NCI-H345 (cell line): ENCODE data around the gene SAMD5.
"Not testable (repeated sequence)": the region's sequence is repeated elsewhere in the genome, so short reads cannot be mapped to it uniquely, and the experiment has no call there.

Source experiments
- DNase-seq: peaks from one replicate; lab custom pipeline; 2025; lab: John Stamatoyannopoulos, UW

Gene SAMD5

DNA sequence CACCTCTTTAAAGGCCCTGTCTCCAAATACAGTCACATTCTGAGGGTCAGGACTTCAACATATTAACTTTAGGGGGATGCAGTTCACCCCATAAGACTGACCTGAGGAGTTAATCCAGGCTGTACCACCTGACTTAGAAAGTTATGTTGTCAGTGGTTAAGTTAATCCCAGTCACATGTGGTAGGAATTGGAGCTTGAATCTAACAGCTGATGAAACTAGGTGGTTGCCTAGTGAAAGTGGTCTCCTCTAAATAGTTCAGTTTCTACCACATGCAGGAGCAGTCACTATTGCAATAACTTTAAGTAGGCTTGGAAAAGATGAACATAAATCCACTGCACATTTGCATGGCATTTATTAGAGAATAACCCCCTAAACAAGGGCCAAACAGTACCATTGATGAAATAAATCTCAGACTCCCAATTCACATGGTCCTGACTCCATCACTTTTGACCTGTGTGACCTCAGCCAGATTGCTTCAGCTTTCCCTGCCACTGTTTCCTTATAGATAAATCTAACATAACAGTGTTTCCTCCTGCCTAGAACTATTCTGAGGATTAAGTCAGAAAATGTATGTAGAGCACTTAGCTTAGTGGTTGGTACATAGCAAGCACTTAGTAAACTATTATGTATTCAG is 20.1 kb downstream of the SAMD5 start:
- DNase-seq, result no peak

DNA sequence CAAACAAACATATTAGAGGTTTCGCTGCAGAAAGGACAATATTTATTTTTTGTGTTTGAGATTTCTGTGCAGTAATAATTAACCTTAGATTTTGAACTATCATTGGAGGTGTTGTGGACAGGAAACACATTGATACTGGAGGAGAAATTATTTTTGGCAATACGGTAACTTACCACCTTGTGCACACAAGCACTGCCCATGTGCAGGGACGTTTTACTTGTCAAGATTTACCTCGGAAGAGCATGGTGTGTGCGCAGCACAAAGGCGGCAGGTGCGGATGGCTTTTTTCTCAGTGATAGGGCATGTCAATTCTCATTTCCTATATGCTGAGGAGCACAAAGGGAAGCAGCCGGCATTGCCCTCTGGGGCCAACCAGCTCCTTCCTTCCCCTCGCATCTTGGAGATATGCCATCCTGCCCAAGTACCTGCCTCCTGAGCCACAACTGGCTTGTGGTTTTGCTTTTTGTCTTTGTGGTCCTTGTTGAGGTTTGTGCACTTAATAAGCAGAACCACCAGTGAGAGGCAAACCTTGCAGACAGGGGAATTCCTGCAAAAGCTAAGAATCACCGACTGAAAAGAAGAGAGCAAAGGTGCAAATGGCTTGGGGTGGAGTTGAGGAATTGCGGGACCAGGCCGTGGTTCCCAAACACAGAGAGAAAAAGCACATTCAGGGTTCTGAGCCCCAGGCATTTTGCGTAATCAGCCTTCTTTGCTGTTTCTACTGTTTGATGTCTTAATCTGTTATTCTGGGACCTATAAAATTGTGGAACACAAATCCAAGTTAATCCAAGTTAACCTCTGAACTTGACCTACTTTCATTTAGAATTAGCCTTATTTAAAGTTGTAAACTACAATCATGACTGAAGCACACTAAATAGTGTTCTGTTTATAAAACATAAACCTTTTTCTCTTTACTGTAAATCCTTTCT is 21.9 kb downstream of the SAMD5 start:
- no peak for DNase-seq

DNA sequence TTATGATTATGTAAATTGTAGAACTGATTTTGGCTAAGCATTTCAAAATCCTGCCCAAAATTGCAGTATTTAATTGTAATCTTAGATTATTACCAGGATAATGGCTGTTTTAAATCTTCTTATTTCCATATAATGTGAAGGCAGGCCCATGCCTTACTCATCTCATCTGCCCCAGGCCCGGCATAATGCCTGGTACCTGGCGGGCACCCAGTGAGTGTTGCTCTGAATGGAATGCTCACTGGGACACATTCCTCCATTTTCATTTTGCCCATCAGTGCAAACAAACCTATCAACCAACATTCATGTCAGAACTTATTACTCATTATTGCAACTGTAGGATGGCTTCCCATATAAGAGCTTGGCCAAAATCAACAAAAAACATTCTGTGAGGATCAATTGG is 22.8 kb downstream of the SAMD5 start:
- no peak for DNase-seq

DNA sequence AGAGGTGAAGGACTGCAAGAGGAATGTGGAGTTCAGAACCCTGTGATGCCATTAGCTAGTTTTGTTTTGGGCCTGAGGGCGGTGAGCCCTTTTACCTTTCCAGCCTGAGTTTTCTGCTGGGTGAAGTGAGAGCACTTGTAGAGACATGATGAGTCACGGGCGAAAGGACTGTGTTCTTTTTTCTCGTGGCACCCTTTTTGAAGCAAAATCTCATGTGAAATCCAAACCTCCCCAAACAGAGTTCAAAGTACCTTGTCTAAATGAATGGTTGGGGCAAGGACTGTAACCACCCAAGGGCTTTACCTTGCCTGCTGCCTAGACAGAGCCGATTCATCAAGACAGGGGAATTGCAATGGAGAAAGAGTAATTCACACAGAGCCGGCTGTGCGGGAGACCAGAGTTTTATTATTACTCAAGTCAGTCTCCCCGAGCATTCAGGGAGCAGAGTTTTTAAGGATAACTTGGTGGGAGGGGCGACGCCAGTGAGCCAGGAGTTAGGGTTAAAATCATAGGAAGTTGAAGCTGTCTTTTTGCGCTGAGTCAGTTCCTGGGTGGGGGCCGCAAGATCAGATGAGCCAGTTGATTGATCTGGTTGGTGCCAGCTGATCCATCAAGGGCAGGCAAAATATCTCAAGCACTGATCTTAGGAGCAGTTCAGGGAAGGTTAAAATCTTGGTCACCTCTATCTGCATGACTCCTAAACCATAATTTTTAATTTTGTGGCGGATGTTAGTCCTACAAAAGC is 25.8 kb downstream of the SAMD5 start:
- no peak for DNase-seq

DNA sequence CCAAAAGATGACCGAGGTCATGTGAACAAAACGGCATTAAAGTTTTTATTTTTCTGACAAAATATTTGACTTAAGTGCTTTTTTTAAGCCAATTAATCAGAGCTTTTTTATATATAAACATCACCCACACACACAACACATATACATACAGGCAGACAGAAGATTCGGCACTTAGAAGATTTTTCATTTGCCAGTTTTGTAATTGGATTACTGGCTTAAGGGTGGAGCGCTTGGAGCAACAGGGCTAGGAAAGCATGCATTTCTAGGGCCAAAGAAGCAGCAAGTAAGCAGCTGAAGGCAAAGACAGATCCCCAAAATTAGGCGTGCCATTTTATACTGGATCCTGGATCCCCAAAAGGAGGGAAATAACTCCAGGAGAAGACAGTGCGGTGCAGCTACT is 30.3 kb downstream of the SAMD5 start:
- no peak for DNase-seq

DNA sequence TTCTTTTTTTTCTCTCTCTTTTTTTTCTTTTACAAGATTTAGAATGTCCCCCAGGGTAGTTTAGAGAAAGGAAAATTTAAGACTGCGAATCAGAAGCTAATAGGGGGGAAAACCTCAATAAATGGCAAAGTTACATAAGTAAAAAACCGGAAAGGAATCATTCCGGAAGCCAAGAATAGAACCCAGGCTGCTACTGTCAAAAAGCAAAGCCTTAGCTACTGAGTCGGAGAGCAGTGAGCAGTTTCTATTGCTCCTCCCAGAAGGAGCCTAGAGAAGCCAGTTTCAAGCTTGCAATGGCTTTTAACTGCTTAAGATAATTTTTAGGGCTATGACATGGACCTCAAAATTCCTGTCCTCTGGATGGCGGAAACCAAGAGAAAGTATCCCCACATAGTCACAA is 31.6 kb downstream of the SAMD5 start:
- no peak for DNase-seq

DNA sequence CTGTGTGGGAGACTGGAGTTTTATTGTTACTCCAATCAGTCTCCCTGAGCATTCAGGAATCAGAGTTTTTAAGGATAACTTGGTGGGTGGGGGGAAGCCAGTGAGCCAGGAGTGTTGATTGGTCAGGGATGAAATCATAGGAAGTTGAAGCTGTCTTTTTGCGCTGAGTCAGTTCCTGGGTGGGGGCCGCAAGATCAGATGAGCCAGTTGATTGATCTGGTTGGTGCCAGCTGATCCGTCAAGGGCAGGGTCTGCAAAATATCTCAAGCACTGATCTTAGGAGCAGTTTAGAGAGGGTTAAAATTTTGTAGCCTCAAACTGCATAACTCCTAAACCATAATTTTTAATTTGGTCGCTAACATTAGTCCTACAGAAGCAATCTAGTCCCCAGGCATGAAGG is 33.9 kb downstream of the SAMD5 start:
- DNase-seq, result not testable (repeated sequence)

DNA sequence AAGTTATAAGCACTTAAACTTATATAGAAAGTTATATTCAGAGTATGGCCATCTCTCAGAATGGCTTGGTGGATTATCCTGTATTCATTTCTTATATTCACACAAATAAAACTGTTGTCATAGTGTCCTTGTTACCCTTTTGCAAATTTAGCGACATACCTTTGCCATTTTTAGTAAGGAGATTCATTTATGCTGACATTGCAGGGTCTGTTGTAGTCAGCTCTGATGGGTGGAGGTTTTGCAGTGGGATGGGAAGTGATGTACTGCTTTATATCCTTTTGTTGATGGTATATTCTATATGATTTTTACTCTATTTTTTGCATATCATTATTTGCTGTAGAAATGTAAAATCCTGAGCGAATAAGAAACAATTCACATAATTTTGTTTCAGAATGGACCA is 35.9 kb downstream of the SAMD5 start:
- no peak for DNase-seq

DNA sequence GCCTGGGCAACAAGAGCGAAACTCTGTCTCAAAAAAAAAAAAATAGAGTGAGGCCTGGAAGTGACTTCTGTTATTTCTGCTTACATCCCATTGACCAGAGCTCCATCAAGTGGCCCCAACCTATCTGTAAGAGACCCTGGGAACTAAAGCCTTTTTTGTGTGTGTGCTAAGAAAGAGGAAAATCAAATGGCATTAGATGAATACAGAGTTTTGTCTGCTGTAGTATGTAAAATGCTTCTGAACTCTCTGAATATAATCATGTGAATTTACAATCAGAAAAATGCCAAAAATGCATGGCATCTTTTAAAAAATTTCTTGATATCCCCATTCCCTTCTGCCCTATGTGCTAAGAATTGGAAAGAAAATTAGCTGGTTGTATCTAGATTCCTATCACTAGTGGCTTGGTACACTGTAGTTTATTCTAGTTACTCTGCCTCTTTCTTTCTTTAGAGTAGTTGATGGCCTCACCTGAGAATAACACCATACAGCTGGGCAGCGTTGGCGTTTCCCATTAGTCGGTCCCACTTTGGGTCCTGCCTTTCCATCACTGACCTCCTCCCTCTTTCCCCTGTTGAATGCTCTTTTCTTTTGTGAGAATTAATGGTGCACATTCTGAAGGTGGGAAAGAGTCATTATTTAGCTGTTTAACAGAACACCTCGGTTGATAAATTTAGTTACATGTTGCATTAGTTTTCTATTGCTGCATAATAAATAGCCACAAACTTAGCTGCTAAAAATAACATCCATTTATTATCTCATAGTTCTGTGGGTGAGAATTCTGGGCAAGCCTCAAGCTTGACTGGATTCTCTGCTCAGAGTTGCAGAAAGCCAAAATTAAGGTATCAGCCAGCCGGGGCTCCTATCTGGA is 38.2 kb downstream of the SAMD5 start:
- no peak for DNase-seq

DNA sequence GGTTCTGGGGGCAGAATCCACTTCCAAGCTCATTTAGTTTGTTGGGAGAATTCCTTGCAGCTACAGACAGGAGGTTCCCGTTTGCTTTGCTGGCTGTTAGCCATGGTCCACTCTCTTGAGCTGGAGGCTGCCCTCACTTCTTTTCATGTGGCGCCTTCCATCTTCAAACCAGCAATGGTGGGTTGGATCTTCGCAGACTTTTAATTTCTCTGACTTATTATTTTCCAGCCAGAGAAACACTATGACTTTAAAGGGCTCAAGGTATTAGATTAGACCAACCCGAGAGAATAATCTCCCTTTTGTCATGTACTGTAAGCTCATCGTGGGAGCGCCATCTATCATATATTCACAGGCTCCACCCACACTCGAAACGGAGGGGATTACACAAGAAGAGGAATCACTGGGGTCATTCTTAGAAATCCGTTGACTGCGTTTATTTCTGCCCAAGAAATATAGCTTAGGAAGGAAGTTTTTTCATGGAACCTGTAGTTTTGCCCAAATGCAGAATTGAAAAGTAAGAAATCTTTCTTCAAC is 38.9 kb downstream of the SAMD5 start:
- DNase-seq, result no peak

DNA sequence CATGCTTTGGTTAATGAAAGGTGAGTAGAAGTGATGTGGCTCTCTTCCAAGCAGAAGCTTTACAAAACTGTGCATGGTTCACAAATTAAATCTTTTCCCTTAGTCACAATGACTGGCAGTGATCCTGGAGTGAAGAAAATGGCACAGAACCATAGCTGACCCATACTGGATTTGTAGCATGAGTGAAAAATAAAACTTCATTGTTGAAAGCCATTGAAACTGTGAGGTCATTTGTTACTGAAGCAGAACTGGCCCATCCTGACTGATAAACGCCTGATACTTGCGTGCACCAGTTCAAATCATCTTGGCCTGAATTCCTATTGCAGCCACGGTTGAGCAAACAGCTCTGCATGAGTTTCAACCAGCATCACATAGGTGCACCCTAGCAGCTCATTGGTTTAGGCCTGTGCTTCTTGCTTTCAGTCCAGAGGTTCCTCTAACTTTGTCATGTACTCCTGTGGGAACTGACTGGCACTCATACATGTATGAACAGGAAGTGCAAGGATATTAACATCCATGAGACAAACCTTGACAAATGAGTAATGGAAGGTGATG is 40.5 kb downstream of the SAMD5 start:
- no peak for DNase-seq

DNA sequence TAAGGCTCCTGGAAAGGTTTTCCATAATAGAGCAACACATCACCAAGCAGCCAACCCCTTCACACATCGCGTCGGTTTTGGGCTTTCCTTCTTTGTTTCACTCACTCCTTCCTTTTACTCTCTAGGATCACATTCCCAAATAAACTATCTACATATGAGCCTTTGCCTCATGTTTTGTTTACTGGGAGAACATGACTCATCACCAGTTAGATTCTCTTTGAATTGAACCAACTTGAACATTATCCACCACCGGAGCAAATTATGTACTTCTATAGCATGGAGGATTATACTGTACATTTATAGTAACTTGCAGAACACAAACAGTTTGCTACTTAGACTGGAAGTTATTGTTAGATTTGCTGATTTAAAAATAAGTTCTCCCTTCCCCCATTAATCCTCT is 41.0 kb downstream of the SAMD5 start:
- DNase-seq, result no peak

DNA sequence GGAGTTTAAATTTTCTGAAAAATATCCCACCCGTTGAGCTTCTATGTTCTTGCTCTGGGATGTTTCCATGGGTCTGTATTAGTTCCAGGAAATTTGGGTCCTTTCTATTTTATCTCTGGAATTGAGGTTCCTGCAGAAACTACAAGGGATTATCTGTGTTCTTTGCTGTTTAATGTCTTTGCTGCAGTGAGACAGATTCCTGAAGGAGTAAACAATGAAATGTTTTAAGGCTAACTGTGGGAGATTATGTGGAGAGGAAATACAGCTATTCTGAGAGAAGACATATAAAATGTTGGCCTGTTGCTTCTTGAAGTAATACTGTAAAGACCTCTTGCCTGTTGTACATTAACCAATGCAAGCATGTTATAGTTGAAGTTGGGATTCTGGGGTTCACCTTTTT is 43.5 kb downstream of the SAMD5 start:
- no peak for DNase-seq

DNA sequence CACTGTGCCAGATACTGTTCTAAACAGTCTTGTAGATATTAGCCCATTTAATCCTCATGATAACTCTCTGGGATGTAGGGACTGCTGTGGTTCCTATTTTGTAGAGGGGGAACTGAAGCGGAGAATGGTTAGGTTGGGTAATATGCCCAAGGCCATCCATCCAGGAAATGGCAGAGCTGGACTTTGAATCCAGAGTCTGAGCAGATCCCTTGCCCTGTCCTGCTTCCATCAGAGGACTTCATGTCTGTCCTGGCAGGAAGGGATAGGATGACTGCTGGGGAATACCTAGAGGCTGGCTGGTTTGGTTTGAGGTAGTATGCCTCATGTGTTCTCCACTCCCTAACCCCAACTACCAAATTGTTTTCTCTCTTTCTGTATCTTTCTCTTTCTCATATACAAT is 44.6 kb downstream of the SAMD5 start:
- no peak for DNase-seq

DNA sequence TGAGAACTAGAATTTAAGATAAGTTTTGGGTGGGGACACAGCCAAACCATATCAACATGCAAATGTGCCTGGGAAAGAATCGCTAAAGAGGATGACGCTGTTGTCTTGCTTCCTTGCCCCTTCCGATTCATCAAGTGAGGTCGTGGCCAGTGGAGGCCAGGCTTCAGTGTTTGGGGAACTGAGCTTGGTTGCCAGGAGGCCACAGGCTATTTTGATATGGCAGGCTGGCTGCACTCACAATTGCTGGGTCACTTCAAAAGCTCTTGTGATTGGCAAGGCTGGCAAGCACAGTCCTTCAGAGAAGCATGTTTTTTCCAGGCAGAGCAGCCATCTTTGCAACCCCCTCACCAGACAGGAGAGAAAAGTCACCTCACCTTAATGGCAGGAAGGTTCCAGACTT is 45.8 kb downstream of the SAMD5 start:
- DNase-seq, result no peak

DNA sequence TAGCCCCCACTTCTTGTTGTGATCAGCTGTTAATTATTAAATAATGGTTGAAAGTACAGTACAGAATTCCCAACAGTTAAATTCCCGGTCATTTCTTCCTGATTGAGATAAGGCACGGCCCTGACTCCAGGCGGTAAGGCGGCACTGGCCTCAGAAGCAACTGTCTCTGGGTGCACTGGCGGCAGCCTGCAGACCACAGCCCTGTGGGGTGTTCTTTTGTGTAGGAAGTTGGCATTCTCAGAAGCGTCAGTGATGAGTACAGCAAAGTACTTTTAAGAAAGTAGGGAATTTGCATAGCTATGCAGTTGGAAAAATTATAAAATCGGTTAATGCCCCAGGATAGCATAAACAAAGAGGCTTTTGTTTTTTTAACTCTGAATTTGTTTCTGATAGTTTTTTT is 50.5 kb downstream of the SAMD5 start:
- no peak for DNase-seq

DNA sequence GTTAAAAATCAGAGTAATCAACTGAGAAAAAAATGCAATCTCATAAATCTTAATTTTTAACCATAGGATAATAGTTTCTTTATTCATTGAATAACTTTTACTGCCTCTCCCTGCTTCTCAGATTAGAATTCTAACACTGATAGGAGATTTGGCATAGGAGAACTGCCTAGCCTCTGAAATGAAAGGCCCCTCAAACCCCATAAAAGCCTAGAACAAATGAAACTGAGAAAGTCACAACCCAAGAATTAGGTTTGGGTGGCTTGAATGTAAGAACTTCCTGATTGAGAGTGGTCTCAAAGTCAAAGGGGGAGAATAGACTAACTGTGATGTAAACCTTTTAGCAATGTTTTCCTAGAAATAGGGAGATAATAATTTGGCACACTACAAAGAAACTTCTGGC is 52.2 kb downstream of the SAMD5 start:
- DNase-seq, result no peak

DNA sequence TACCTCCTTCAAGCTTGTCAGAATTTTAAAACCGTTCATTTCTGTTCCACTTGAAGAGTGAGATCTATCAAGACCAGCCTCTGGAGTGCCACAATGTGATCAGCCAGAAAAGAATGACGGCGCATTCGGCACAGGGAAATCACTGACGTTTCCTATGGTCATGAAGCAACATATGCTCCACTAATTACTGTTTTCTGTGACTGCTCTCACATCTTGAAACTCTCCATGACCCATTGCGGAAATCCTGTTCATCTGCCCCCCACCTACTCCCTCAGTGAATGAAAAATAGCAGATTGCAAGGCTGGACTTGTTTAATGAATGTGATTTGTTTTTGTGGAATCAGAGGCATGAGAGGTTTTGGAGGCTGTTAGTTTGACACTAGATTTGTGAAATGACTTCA is 53.2 kb downstream of the SAMD5 start:
- no peak for DNase-seq

DNA sequence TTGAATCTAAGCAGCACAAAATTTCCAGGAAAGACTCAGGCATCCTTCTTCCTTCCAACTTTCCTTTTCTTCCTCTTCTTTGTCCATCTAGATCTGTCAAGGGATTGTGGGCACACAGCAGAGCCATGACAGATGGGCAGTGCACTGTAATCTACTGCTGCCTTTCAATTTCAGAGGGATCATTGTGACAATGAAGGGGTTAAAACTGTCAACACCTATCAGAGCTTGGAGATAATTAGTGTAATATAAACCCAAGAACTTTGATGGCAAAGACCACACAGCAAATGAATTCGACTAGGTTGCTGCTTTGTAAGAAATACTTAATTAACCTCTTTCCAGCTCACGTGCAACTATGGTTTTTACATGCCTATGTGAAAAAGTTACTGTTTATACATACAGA is 55.0 kb downstream of the SAMD5 start:
- no peak for DNase-seq

DNA sequence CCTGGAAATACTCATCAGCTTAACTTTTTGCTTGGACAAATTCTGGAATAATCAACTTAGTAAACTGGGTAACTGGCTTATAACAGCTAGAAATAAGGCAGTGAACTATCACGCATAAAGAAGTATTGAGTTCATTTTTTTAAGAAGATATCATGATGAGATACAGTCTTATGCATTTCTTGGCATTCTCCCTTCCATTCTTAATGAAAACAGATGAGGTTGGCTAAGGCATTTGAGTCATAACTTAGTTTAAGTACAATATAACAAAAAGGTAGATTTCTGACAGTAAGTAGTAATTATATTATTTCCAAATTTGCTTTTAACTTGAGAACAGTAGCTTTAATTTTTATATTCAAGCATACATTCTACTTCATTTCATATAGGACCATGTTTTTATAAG is 56.1 kb downstream of the SAMD5 start:
- DNase-seq, result no peak

DNA sequence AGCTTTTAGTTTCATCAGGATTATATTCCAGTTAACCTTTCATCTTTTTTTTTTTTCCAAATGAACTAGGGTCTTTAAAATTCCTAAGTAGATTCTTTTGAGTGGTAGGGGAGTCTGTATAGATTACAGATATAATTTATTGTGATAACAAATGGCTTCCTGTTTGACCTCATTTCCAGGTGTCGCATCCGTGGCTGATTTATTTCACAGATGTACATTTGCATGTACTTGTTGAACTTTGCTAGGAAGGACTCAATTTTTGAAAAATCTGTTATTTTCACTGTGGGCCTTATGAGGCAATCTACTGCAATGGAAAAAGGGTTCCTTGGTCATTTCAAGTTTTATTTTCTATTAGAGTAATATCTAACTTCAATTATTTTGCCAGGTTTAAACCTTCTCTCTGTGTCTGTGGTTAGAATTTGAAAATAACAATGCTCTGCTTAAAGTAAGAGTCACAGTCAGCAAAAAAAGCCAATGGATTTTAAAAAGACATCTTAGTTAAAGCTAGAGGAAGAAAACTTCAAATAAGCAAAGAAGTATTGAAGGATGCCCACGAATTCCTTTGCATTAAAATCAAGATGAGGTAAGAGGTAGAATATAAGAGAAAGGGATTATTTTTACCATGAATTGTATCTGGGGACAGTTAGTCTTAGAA is 57.9 kb downstream of the SAMD5 start:
- no peak for DNase-seq
